Stimulated activated memory B cell treated with anti-CD40 and anti-IgM and Interleukin-4, amounts not matched to agents 10 μg/mL and 1 μg/mL and 100 μg/mL, for 72 hours (primary cell): ENCODE data around the gene CFL1.

ENCODE experiments used
- ATAC-seq: fragments of 150-1000 bp; cut with Tn5 transposase; 2 replicates; pipeline ENCODE4 v1.10.0; 2021
- H3K27ac Mint-ChIP-seq: one replicate; pipeline ENCODE4 v1.8.0; 2022; ENCODE audit warnings: mild to moderate bottlenecking, mixed read lengths
- H3K27me3 Mint-ChIP-seq: one replicate; pipeline ENCODE4 v1.8.0; 2022; ENCODE audit warnings: mixed read lengths
- H3K36me3 Mint-ChIP-seq: one replicate; pipeline ENCODE4 v1.8.0; 2022; ENCODE audit warnings: mixed read lengths
- H3K4me1 Mint-ChIP-seq: one replicate; pipeline ENCODE4 v1.8.0; 2022; ENCODE audit warnings: mixed read lengths
- H3K4me3 Mint-ChIP-seq: one replicate; pipeline ENCODE4 v1.8.0; 2022; ENCODE audit warnings: mild to moderate bottlenecking, moderate library complexity, mixed read lengths
- H3K9me3 Mint-ChIP-seq: one replicate; pipeline ENCODE4 v1.8.0; 2022; ENCODE audit warnings: mixed read lengths

CFL1 gene

GRCh38 chr11:65882120-65883057, 24.4 kb upstream of the CFL1 start:
- ATAC-seq = no peak
- Mint-ChIP-seq H3K27me3 (no peaks in the 10 kb centered on the region), H3K9me3 (no peaks in the 10 kb centered on the region), H3K36me3 (peaks cover 34% of the 10 kb centered on the region), H3K4me1 (peaks cover 38% of the 10 kb centered on the region), H3K4me3 (no peak overlapping the region), H3K27ac (no peak overlapping the region)

GRCh38 chr11:65880844-65881421, 23.0 kb upstream of the CFL1 start:
- H3K27me3 Mint-ChIP-seq = no peaks in the 10 kb centered on the region
- H3K4me1 Mint-ChIP-seq = peaks cover 26% of the 10 kb centered on the region
- no peaks in the 10 kb centered on the region for H3K9me3 Mint-ChIP-seq
- no peak overlapping the region for H3K4me3 Mint-ChIP-seq
- H3K36me3 Mint-ChIP-seq = peaks cover 27% of the 10 kb centered on the region
- H3K27ac Mint-ChIP-seq = peak overlapping the region; percentile 31
- no peak for ATAC-seq

GRCh38 chr11:65880027-65880426, 22.0 kb upstream of the CFL1 start:
- Mint-ChIP-seq H3K9me3 (no peaks in the 10 kb centered on the region), H3K4me3 (no peak overlapping the region), H3K27ac (no peak overlapping the region), H3K36me3 (peaks cover 23% of the 10 kb centered on the region), H3K27me3 (no peaks in the 10 kb centered on the region), H3K4me1 (peaks cover 20% of the 10 kb centered on the region)
- no peak for ATAC-seq

GRCh38 chr11:65879617-65880016, 21.6 kb upstream of the CFL1 start, which contains the start of gene CTSW:
CTSW (plus strand) TSS chr11:65879837; CDS start chr11:65879855, 18 bp downstream.
- H3K4me3 Mint-ChIP-seq = no peak within 1 kb of the TSS
- peaks cover 18% of the 10 kb centered on the region for H3K36me3 Mint-ChIP-seq
- peaks cover 16% of the 10 kb centered on the region for H3K4me1 Mint-ChIP-seq
- no peak for ATAC-seq
- no peaks in the 10 kb centered on the region for H3K27me3 Mint-ChIP-seq
- H3K9me3 Mint-ChIP-seq = no peaks in the 10 kb centered on the region
- peak within 1 kb of the TSS; percentile 31 for H3K27ac Mint-ChIP-seq

- peak overlapping the region; percentile 83 for H3K4me3 Mint-ChIP-seq
These were observed 15.6 kb upstream of the CFL1 start for GRCh38 chr11:65873318-65874156.

GRCh38 chr11:65872586-65873317, 14.8 kb upstream of the CFL1 start, which contains the start of gene EFEMP2:
EFEMP2 (minus strand) TSS chr11:65872800; CDS start chr11:65872354, 446 bp downstream.
- Mint-ChIP-seq H3K9me3 (no peaks in the 10 kb centered on the region), H3K27ac (peak within 1 kb of the TSS; percentile 84), H3K4me3 (peak within 1 kb of the TSS; percentile 83), H3K4me1 (peaks cover 26% of the 10 kb centered on the region), H3K36me3 (peaks cover under 1% of the 10 kb centered on the region), H3K27me3 (peaks cover 7% of the 10 kb centered on the region)
- ATAC-seq = peak; percentile 6

More at GRCh38 chr11:65873318-65874156, 15.6 kb upstream of the CFL1 start:
- Mint-ChIP-seq H3K4me1 (peaks cover 26% of the 10 kb centered on the region), H3K27ac (peak overlapping the region; percentile 84), H3K36me3 (no peaks in the 10 kb centered on the region), H3K27me3 (peaks cover 7% of the 10 kb centered on the region), H3K9me3 (no peaks in the 10 kb centered on the region)
- ATAC-seq = peak; percentile 94

- ATAC-seq = no peak
- Mint-ChIP-seq H3K4me1 (peaks cover 31% of the 10 kb centered on the region), H3K27me3 (peaks cover 7% of the 10 kb centered on the region)
These were observed 14.0 kb upstream of the CFL1 start for GRCh38 chr11:65871811-65872548.

GRCh38 chr11:65870706-65871681, 13.0 kb upstream of the CFL1 start:
- H3K36me3 Mint-ChIP-seq = peaks cover 15% of the 10 kb centered on the region
- H3K9me3 Mint-ChIP-seq = no peaks in the 10 kb centered on the region
- H3K4me3 Mint-ChIP-seq = no peak overlapping the region
- ATAC-seq = no peak
- no peak overlapping the region for H3K27ac Mint-ChIP-seq
- H3K27me3 Mint-ChIP-seq = peaks cover 7% of the 10 kb centered on the region
- H3K4me1 Mint-ChIP-seq = peaks cover 34% of the 10 kb centered on the region

More at GRCh38 chr11:65871811-65872548, 14.0 kb upstream of the CFL1 start:
- Mint-ChIP-seq H3K9me3 (no peaks in the 10 kb centered on the region), H3K36me3 (peaks cover 8% of the 10 kb centered on the region), H3K27ac (no peak overlapping the region), H3K4me3 (no peak overlapping the region)

GRCh38 chr11:65870307-65870658, 12.3 kb upstream of the CFL1 start:
- Mint-ChIP-seq H3K36me3 (peaks cover 22% of the 10 kb centered on the region), H3K4me3 (no peak overlapping the region), H3K27ac (no peak overlapping the region), H3K27me3 (peaks cover 7% of the 10 kb centered on the region), H3K4me1 (peaks cover 35% of the 10 kb centered on the region), H3K9me3 (no peaks in the 10 kb centered on the region)
- ATAC-seq = no peak

- Mint-ChIP-seq H3K27ac (no peak overlapping the region), H3K4me1 (peaks cover 40% of the 10 kb centered on the region), H3K9me3 (no peaks in the 10 kb centered on the region), H3K4me3 (no peak overlapping the region), H3K27me3 (peaks cover 7% of the 10 kb centered on the region), H3K36me3 (peaks cover 27% of the 10 kb centered on the region)
- no peak for ATAC-seq
These were observed 11.8 kb upstream of the CFL1 start for GRCh38 chr11:65869643-65870306.

GRCh38 chr11:65868907-65869306, 10.9 kb upstream of the CFL1 start:
- no peak overlapping the region for H3K27ac Mint-ChIP-seq

GRCh38 chr11:65868076-65868667, 10.2 kb upstream of the CFL1 start:
- peaks cover 5% of the 10 kb centered on the region for H3K27me3 Mint-ChIP-seq
- H3K4me1 Mint-ChIP-seq = peaks cover 35% of the 10 kb centered on the region
- peaks cover 40% of the 10 kb centered on the region for H3K36me3 Mint-ChIP-seq
- no peaks in the 10 kb centered on the region for H3K9me3 Mint-ChIP-seq
- no peak overlapping the region for H3K27ac Mint-ChIP-seq
- no peak for ATAC-seq
- no peak overlapping the region for H3K4me3 Mint-ChIP-seq

More at GRCh38 chr11:65868907-65869306, 10.9 kb upstream of the CFL1 start:
- ATAC-seq = no peak
- Mint-ChIP-seq H3K9me3 (no peaks in the 10 kb centered on the region), H3K4me1 (peaks cover 39% of the 10 kb centered on the region), H3K27me3 (peaks cover 7% of the 10 kb centered on the region), H3K36me3 (peaks cover 33% of the 10 kb centered on the region), H3K4me3 (no peak overlapping the region)
